ENCODE data around the gene CNTNAP2.

The CNTNAP2 gene

DNA sequence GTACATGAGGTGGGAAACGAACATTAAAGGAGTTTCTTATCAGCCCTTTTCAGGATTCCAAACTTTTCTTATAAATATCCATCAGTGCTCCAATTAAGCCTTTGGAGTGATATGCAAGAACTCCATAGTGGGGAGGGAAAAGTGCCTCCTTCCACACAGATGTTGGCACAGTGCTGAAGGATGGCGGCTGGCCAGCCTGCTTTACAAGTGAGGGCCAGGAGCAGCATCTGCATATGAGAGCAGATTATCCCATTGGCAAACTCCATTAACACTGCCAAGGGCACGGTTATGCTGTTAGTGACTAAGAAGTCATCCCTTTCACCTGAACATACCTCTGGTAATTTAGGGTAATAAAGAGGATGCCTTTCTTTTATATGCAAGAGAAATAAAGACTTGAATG is 543.1 kb downstream of the CNTNAP2 start:
- H3K36me3 Mint-ChIP-seq, result no peaks in the 10 kb centered on the region
- H3K27me3 Mint-ChIP-seq, result no peaks in the 10 kb centered on the region
- no peaks in the 10 kb centered on the region for H3K9me3 Mint-ChIP-seq (ENCODE audit: low read depth)
- no peak overlapping the region for H3K4me3 Mint-ChIP-seq
- no peaks in the 10 kb centered on the region for H3K4me1 Mint-ChIP-seq (ENCODE audit: low read depth)
- H3K27ac Mint-ChIP-seq, result no peak overlapping the region

DNA sequence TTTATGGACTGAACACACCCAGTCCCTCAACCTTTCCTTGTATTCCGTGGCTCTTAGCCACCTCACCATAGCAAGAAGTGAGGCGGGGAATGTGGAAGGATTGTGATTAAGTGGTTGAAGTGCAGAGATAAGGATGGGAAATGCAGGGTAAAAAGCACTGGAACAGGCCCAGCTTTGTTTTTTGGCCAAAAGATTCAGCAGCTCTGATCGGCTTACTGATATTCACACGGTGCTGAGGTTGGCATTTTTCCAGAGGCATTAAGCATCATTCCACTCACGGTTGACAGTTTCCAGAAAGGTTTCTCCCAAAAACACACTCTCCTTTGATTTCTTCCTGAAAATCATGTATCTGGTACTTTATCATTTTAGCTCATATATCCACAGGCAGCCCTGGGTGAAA is 544.2 kb downstream of the CNTNAP2 start:
- Mint-ChIP-seq H3K4me3 (no peak overlapping the region), H3K27ac (no peak overlapping the region)

DNA sequence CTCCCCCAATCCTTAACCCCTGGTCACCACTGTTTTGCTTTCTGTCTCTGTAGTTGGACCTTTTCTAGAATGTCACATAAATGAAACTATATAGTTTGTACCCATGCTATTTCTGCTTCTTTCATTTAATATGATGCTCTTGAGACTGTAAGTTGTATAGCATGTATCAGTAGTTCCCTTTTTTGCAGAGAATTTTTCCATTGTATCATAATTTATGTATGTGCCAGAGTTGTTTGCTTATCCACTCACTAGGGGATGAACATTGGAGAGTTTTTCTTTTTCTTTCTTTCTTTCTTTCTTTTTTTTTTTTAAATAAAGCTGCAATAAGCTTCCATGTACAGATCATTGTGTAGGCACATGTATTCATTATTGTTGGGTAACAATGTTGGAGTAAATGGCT is 544.8 kb downstream of the CNTNAP2 start:
- H3K4me1 Mint-ChIP-seq (ENCODE audit: low read depth), result no peaks in the 10 kb centered on the region
- no peaks in the 10 kb centered on the region for H3K27me3 Mint-ChIP-seq
- no peak overlapping the region for H3K27ac Mint-ChIP-seq
- H3K4me3 Mint-ChIP-seq, result no peak overlapping the region
- peaks cover 2% of the 10 kb centered on the region for H3K9me3 Mint-ChIP-seq (ENCODE audit: low read depth)
- no peaks in the 10 kb centered on the region for H3K36me3 Mint-ChIP-seq

More for the DNA sequence above, 544.2 kb downstream of the CNTNAP2 start:
- no peaks in the 10 kb centered on the region for H3K4me1 Mint-ChIP-seq (ENCODE audit: low read depth)
- H3K9me3 Mint-ChIP-seq (ENCODE audit: low read depth), result no peaks in the 10 kb centered on the region
- H3K27me3 Mint-ChIP-seq, result no peaks in the 10 kb centered on the region
- H3K36me3 Mint-ChIP-seq, result no peaks in the 10 kb centered on the region

DNA sequence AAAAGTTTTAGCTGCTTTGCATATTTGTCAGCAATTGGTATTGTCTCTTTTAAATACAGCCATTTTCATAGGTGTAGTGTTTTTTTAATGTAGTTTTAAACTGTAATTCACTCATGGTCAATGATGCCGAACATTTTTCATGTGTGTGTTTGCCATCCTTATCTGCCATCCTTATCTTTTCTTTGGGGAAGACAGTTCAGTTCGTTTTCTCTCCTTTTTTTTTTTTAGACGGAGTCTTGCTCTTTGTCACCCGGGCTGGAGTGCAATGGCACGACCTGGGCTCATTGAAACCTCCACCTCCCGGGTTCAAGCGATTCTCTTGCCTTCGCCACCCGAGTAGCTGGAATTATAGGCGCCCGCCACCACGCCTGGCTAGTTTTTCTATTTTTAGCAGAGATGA is 545.3 kb downstream of the CNTNAP2 start:
- Mint-ChIP-seq H3K27me3 (no peaks in the 10 kb centered on the region), H3K27ac (no peak overlapping the region), H3K4me1 (ENCODE audit: low read depth) (no peaks in the 10 kb centered on the region)

DNA sequence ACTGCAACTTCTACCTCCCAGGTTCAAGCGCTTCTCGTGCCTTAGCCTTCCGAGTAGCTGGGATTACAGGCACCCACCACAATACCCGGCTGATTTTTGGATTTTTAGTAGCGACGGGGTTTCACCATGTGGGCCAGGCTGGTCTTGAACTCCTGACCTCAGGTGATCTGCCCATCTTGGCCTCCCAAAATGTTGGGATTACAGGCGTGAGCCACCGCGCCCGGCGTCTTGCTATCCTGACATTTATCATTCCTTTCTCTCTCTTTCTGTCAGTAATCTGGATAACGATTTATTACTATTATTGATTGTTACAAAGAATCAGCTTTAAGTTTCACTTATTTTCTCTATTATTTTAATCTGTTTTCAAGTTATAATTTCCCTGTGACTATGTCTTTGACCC is 548.4 kb downstream of the CNTNAP2 start:
- H3K27me3 Mint-ChIP-seq, result no peaks in the 10 kb centered on the region
- H3K4me3 Mint-ChIP-seq, result no peak overlapping the region
- no peaks in the 10 kb centered on the region for H3K4me1 Mint-ChIP-seq (ENCODE audit: low read depth)
- peaks cover 8% of the 10 kb centered on the region for H3K9me3 Mint-ChIP-seq (ENCODE audit: low read depth)
- H3K36me3 Mint-ChIP-seq, result no peaks in the 10 kb centered on the region
- no peak overlapping the region for H3K27ac Mint-ChIP-seq

More for the DNA sequence above, 545.3 kb downstream of the CNTNAP2 start:
- peaks cover 4% of the 10 kb centered on the region for H3K9me3 Mint-ChIP-seq (ENCODE audit: low read depth)
- H3K36me3 Mint-ChIP-seq, result no peaks in the 10 kb centered on the region
- H3K4me3 Mint-ChIP-seq, result no peak overlapping the region

DNA sequence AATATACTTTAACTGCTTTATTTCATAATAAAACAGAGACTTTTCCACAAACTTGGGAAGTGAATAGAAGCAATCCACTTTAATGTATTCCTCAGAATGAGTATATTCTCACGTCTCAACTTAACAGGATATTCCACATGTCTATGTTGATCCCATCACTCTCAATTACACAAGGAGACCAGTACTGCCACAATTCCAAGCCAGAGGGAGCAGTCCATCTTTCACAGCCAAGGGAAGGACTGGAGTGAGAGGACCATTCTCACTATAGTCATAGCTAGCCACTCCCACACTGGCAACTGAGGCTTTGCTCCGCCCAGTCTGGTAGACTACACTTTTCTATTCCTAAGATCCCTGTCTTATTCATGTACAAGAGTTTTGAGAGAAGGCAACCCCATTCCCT is 553.9 kb downstream of the CNTNAP2 start:
- H3K27ac Mint-ChIP-seq, result no peak overlapping the region
- no peak overlapping the region for H3K4me3 Mint-ChIP-seq
- H3K27me3 Mint-ChIP-seq, result no peaks in the 10 kb centered on the region
- peaks cover 11% of the 10 kb centered on the region for H3K9me3 Mint-ChIP-seq (ENCODE audit: low read depth)
- H3K4me1 Mint-ChIP-seq (ENCODE audit: low read depth), result no peaks in the 10 kb centered on the region
- H3K36me3 Mint-ChIP-seq, result no peaks in the 10 kb centered on the region

DNA sequence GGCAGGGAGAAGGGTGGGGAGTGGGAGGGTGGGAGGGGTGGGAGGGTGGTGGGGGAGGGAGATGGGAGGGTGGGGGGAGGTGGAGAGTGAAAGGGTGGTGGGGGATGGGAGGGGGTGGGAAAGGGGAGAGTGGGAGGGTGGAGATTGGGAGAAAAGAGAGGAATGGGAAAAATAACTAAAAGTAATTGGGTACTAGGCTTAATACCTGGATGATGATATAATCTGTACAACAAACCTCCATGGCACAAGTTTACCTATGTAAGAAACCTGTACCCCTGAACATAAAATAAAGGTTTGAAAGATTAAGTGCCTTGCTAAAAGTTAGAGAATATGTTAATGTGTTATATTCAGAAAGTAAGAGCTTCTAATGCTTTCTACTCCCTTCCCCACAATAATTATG is 564.9 kb downstream of the CNTNAP2 start:
- no peak overlapping the region for H3K27ac Mint-ChIP-seq
- no peaks in the 10 kb centered on the region for H3K4me1 Mint-ChIP-seq (ENCODE audit: low read depth)
- no peak overlapping the region for H3K4me3 Mint-ChIP-seq
- H3K36me3 Mint-ChIP-seq, result no peaks in the 10 kb centered on the region
- H3K27me3 Mint-ChIP-seq, result no peaks in the 10 kb centered on the region
- no peaks in the 10 kb centered on the region for H3K9me3 Mint-ChIP-seq (ENCODE audit: low read depth)

DNA sequence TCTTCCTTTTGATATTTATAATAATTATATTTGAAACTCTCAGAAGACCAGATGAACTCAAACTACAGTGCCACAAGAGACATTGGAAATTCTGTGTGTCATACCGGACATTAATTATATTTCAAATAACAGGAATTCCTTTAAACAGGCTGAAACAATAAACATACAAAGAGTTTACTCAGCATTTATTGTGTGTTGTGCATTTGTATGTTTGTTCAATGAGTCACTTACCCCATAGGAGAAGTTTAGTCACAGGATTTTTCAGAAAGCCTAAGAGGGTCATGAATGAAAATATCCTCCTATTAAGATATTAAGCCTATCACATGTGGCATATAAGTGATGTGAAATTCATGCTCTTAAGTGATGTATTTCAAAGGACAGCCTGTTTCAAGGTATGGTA is 566.8 kb downstream of the CNTNAP2 start:
- no peaks in the 10 kb centered on the region for H3K27me3 Mint-ChIP-seq

DNA sequence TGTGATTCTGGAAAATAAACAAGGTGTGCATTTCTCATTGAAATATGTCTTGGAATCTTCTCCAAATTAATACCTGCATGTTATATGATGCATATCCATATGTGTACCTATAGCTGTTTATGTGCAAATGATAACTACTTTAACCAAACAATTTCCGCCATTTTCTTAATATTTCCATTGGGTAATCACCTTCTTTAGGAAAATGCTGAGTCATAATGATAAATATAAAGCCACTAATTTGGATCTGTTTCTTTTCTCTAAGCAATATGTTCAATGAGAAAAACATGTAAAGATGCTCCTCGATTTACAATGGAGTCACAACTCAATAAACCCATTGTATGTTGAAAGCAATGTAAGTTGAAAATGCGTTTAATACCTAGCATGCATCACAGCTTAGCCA is 574.4 kb downstream of the CNTNAP2 start:
- Mint-ChIP-seq H3K27me3 (no peaks in the 10 kb centered on the region), H3K4me1 (ENCODE audit: low read depth) (no peaks in the 10 kb centered on the region), H3K27ac (no peak overlapping the region), H3K4me3 (no peak overlapping the region), H3K9me3 (ENCODE audit: low read depth) (peaks cover 7% of the 10 kb centered on the region), H3K36me3 (no peaks in the 10 kb centered on the region)

More for the DNA sequence above, 566.8 kb downstream of the CNTNAP2 start:
- H3K27ac Mint-ChIP-seq, result no peak overlapping the region
- H3K4me1 Mint-ChIP-seq (ENCODE audit: low read depth), result no peaks in the 10 kb centered on the region
- H3K4me3 Mint-ChIP-seq, result no peak overlapping the region
- no peaks in the 10 kb centered on the region for H3K36me3 Mint-ChIP-seq
- H3K9me3 Mint-ChIP-seq (ENCODE audit: low read depth), result peaks cover 7% of the 10 kb centered on the region

DNA sequence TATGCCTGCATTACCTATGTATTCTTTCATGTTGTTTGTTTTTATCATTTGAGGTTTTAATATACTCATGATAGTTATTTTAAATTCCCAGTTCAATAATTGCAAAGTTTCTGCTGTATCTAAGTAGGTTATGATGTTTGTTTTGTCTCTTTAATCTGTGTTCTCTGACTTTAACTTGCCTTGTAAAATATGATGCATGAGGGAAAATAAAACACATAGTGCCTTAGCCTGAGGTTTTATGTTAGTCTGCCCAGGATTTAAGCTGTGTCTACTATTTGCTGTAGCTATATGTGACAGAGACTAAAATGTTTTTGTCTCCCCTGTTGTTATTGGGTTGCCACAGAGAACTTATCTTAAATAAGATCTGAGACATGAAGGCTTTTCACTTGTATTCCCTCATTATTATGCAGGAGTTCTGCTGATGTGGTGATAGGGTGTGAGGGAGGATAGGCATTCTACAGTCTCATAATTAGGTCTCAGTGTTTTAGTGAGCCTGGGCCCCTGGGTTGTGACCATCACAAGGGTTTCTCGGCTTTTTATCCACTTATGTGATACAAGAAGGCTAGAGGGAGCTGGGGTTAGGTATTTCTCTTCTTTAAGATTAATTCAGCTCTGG is 582.5 kb downstream of the CNTNAP2 start:
- Mint-ChIP-seq H3K27ac (no peak overlapping the region), H3K27me3 (no peaks in the 10 kb centered on the region), H3K36me3 (no peaks in the 10 kb centered on the region), H3K4me3 (no peak overlapping the region), H3K4me1 (ENCODE audit: low read depth) (no peaks in the 10 kb centered on the region), H3K9me3 (ENCODE audit: low read depth) (no peaks in the 10 kb centered on the region)

DNA sequence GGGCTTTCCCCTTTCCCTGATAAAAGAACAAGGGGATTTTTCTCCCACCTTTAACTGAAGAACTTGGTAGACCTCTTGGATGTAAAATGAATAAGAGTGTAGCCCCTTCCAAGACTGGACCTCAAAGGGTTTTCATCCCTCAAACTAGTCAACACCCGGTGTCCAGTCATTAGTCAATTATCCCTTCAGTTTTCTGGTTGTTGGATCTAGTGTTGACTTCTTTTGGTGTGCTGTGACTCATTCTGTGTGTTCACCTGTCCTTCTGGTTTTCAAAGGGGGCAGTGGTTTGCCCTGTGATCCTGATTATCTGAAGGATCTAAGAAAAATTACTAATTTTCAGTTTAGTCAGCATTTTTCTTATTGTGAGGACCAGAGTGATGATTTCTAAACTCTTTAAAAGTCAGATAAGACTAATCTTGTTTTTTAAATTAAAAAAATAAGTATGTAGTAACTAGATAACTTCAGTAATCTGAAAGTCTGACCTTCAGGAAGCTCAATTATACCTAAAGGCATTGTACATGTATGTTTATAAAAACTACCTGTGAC is 583.5 kb downstream of the CNTNAP2 start:
- Mint-ChIP-seq H3K27me3 (no peaks in the 10 kb centered on the region), H3K36me3 (no peaks in the 10 kb centered on the region), H3K4me3 (no peak overlapping the region), H3K27ac (no peak overlapping the region), H3K4me1 (ENCODE audit: low read depth) (no peaks in the 10 kb centered on the region), H3K9me3 (ENCODE audit: low read depth) (no peaks in the 10 kb centered on the region)

DNA sequence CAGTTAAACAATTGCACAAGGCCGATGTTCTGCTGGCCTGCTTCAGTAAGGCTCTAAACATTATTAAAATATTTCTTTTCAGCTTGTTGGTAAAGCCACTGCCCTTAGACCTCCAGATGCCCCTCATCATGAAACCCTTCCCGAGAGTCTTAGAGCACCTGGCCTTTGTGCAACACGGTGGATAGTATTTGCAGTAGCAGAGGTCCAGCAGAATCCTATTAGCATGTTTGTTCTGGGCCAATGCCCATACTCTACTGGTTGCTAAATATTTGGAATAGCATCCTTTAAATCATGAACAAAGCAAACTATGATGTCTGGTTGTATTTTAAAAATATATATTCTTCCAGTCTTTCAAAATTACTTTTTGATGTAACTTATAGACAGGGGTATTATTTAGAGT is 584.6 kb downstream of the CNTNAP2 start:
- Mint-ChIP-seq H3K4me3 (no peak overlapping the region), H3K27ac (no peak overlapping the region), H3K4me1 (ENCODE audit: low read depth) (no peaks in the 10 kb centered on the region), H3K27me3 (no peaks in the 10 kb centered on the region), H3K9me3 (ENCODE audit: low read depth) (no peaks in the 10 kb centered on the region), H3K36me3 (no peaks in the 10 kb centered on the region)

DNA sequence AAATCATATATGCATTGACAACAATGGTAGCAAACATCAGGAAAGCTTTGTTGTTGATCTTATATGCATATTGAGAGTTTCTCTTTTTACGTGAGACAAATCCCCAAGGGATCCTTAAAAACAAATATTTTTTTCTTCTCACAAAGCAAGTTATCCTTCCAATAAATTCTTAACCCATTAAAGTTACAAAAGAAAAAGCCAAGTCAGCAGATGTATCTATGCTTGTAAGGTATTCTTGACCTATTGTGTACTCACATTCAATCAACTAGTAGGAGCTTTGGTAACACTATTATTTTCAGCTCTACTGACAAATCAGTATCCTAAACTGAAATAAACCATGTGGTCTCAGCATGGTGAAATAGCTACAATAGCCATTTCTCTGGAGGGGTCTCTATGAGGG is 586.3 kb downstream of the CNTNAP2 start:
- H3K4me3 Mint-ChIP-seq, result no peak overlapping the region
- no peaks in the 10 kb centered on the region for H3K27me3 Mint-ChIP-seq
- H3K27ac Mint-ChIP-seq, result no peak overlapping the region
- H3K9me3 Mint-ChIP-seq (ENCODE audit: low read depth), result peaks cover 4% of the 10 kb centered on the region
- H3K36me3 Mint-ChIP-seq, result no peaks in the 10 kb centered on the region
- no peaks in the 10 kb centered on the region for H3K4me1 Mint-ChIP-seq (ENCODE audit: low read depth)

DNA sequence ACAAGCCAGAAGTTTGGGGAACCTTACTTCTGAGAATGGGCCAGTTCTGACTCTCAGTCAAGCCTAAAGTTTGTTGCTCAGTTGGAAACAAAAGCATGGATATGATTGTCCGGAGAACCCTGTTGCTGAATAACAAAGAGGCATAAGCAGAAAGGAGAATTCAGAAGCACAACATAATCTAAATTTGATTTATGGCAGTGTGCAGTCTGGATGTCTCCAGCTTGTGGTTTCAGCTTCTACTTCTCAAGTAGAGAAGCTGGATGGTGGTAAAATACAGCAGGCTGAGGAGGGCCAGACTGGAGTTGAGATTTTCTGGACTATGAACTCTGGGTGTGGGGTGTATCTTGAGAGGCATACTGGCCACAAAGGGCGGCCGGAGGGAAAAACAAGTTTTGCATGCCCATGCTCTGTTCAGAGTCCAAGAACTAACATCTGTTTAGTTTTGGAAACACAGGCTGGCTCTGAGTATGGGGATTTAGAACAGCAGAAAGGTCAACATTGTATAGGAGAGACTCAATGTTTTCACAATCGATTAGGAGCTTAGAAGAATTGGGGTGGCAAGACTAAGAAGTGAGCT is 592.9 kb downstream of the CNTNAP2 start:
- Mint-ChIP-seq H3K9me3 (ENCODE audit: low read depth) (peaks cover 10% of the 10 kb centered on the region), H3K27ac (no peak overlapping the region), H3K27me3 (no peaks in the 10 kb centered on the region), H3K4me1 (ENCODE audit: low read depth) (no peaks in the 10 kb centered on the region), H3K4me3 (no peak overlapping the region), H3K36me3 (no peaks in the 10 kb centered on the region)

DNA sequence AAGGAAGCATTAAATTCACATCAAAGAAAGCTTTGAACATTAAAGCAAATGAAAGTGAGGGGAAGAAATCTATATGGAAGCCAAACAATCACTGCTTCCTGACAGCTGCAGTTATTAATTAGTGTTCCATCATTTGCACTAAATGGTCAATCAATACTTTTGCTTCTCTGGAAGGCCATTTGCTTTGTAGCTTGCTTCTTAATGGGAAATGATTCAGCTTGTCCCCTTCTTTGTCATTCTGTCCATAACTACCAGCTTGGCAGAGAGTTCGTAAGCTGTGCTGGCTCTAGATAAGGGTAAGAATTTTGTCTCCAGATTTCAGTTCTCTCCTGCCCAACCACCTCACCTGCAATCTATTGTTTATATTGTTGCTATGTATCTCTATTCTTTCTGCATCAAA is 596.6 kb downstream of the CNTNAP2 start:
- no peak overlapping the region for H3K4me3 Mint-ChIP-seq
- no peaks in the 10 kb centered on the region for H3K27me3 Mint-ChIP-seq
- H3K9me3 Mint-ChIP-seq (ENCODE audit: low read depth), result peaks cover 7% of the 10 kb centered on the region
- H3K4me1 Mint-ChIP-seq (ENCODE audit: low read depth), result no peaks in the 10 kb centered on the region
- no peak overlapping the region for H3K27ac Mint-ChIP-seq
- no peaks in the 10 kb centered on the region for H3K36me3 Mint-ChIP-seq

DNA sequence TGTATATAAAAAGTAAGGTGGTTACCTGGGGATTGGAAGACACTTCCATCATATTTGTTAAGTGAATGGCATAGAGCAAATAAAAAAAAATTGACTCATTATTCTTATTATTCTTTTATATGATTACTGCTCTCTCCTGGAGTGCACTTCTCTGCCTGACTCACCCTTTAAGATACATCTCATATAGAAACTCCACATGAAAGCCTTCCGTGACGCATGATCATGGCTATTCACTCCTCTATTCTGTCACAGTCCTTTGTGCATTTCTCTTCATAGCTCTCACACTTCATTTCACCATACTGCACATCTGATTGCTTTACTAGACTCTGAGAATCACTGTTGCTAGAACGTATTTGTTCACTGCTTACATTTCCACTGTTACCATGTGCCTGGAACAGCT is 597.3 kb downstream of the CNTNAP2 start:
- Mint-ChIP-seq H3K27ac (no peak overlapping the region), H3K9me3 (ENCODE audit: low read depth) (peaks cover 7% of the 10 kb centered on the region)

More for the DNA sequence above, 597.3 kb downstream of the CNTNAP2 start:
- H3K27me3 Mint-ChIP-seq, result no peaks in the 10 kb centered on the region
- H3K4me3 Mint-ChIP-seq, result no peak overlapping the region
- H3K4me1 Mint-ChIP-seq (ENCODE audit: low read depth), result no peaks in the 10 kb centered on the region
- no peaks in the 10 kb centered on the region for H3K36me3 Mint-ChIP-seq

Measured in activated naive CD8-positive, alpha-beta T cell (primary cell).